ENCODE data around the gene C18orf54. TPM values are rescaled to one million over a fixed set of nuclear protein-coding genes. Genes with fewer than 3 reads are reported as not detected.

The C18orf54 gene
- total RNA-seq, 4 donors from 2014 or later, result 0.37 to 5.1 (median 1.9) TPM

DNA sequence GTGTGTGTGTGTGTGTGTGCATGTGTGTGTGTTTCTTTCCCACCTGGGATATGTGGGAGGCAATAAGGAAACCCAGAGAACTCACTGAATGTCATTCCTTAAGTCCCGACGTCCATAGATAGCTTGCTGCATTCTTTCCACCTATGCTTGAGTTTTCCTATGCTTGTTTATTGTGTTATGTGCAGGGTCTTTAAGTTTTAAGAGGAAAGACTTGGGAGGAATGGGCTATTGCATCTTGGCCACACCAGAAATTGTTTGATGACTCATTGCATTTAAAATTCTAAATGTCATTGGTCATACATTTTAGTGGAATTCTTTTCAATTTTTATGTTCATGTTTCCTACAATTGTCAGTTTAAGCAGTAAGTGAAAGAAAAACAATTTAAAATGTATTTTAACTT, 33.7 kb upstream of the C18orf54 start:
- no peak overlapping the region for H3K4me3 ChIP-seq
- in situ Hi-C loops (cut with MboI; ENCODE audit: low pct_ligation_motif_present in 1 of 4, low pct_unique_long_range_greater_than_20kb in 1 of 4, low sequenced_read_pairs in 3 of 4) (no loop called here), intact Hi-C loops (cut with DNase I; ENCODE audit: low total_unique reads) (no loop called here)
- DNase-seq, result no peak
- H3K4me1 ChIP-seq, result no peaks in the 10 kb centered on the region
- no peaks in the 10 kb centered on the region for H3K9me3 ChIP-seq
- 78% methylated on average over 2 of the region's 2 CpGs; no CpG with 5 or more reads in 1 of the 2 donors for WGBS, 2 donors (ENCODE audit: low coverage in 1 of 2)
- H3K36me3 ChIP-seq, result no peaks in the 10 kb centered on the region
- no peak for TF ChIP-seq POLR2AphosphoS5 (IDR thresholded peaks at IDR 0.05)
- no peak for TF ChIP-seq POLR2A (IDR thresholded peaks at IDR 0.05)
- TF ChIP-seq, protein P1, sequence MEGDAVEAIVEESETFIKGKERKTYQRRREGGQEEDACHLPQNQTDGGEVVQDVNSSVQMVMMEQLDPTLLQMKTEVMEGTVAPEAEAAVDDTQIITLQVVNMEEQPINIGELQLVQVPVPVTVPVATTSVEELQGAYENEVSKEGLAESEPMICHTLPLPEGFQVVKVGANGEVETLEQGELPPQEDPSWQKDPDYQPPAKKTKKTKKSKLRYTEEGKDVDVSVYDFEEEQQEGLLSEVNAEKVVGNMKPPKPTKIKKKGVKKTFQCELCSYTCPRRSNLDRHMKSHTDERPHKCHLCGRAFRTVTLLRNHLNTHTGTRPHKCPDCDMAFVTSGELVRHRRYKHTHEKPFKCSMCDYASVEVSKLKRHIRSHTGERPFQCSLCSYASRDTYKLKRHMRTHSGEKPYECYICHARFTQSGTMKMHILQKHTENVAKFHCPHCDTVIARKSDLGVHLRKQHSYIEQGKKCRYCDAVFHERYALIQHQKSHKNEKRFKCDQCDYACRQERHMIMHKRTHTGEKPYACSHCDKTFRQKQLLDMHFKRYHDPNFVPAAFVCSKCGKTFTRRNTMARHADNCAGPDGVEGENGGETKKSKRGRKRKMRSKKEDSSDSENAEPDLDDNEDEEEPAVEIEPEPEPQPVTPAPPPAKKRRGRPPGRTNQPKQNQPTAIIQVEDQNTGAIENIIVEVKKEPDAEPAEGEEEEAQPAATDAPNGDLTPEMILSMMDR (IDR thresholded peaks at IDR 0.05), result no peak
- TF ChIP-seq EP300 (IDR thresholded peaks at IDR 0.05; ENCODE audit: low read depth), result no peak
- H3K27ac ChIP-seq, result no peak overlapping the region
- no peaks in the 10 kb centered on the region for H3K27me3 ChIP-seq

- Histone ChIP-seq H3K9me3 (no peaks in the 10 kb centered on the region), H3K4me1 (no peaks in the 10 kb centered on the region), H3K4me3 (no peak overlapping the region), H3K36me3 (no peaks in the 10 kb centered on the region), H3K27ac (no peak overlapping the region), H3K27me3 (no peaks in the 10 kb centered on the region)
- intact Hi-C loops (cut with DNase I; ENCODE audit: low total_unique reads), result no loop called here
- 71 to 77% methylated on average over 4 of the region's 4 CpGs for WGBS, 2 donors (ENCODE audit: low coverage in 1 of 2)
- in situ Hi-C loops (cut with MboI; ENCODE audit: low pct_ligation_motif_present in 1 of 4, low pct_unique_long_range_greater_than_20kb in 1 of 4, low sequenced_read_pairs in 3 of 4), result loop anchor here in 1 of 4 donors (25.0 kb wide), 1 partner anchor 109 kb away; no protein-coding TSS in a partner anchor
- TF ChIP-seq, protein P1 (IDR thresholded peaks at IDR 0.05), result no peak
- no peak for TF ChIP-seq POLR2A (IDR thresholded peaks at IDR 0.05)
- no peak for TF ChIP-seq POLR2AphosphoS5 (IDR thresholded peaks at IDR 0.05)
- TF ChIP-seq EP300 (IDR thresholded peaks at IDR 0.05; ENCODE audit: low read depth), result no peak
- no peak for DNase-seq
Measured at GRCh38 chr18:54327818-54328217, 29.9 kb upstream of the C18orf54 start.

GRCh38 chr18:54329787-54330186, 27.9 kb upstream of the C18orf54 start:
- no peak for TF ChIP-seq EP300 (IDR thresholded peaks at IDR 0.05; ENCODE audit: low read depth)
- TF ChIP-seq POLR2AphosphoS5 (IDR thresholded peaks at IDR 0.05), result no peak
- TF ChIP-seq, protein P1 (IDR thresholded peaks at IDR 0.05), result no peak
- no peak for TF ChIP-seq POLR2A (IDR thresholded peaks at IDR 0.05)
- Histone ChIP-seq H3K4me3 (no peak overlapping the region), H3K9me3 (no peaks in the 10 kb centered on the region), H3K27ac (no peak overlapping the region), H3K4me1 (no peaks in the 10 kb centered on the region), H3K27me3 (no peaks in the 10 kb centered on the region), H3K36me3 (no peaks in the 10 kb centered on the region)
- DNase-seq, result no peak
- intact Hi-C loops (cut with DNase I; ENCODE audit: low total_unique reads), result no loop called here
- in situ Hi-C loops (cut with MboI; ENCODE audit: low pct_ligation_motif_present in 1 of 4, low pct_unique_long_range_greater_than_20kb in 1 of 4, low sequenced_read_pairs in 3 of 4), result loop anchor here in 1 of 4 donors (25.0 kb wide), 1 partner anchor 108 kb away; no protein-coding TSS in a partner anchor

DNA sequence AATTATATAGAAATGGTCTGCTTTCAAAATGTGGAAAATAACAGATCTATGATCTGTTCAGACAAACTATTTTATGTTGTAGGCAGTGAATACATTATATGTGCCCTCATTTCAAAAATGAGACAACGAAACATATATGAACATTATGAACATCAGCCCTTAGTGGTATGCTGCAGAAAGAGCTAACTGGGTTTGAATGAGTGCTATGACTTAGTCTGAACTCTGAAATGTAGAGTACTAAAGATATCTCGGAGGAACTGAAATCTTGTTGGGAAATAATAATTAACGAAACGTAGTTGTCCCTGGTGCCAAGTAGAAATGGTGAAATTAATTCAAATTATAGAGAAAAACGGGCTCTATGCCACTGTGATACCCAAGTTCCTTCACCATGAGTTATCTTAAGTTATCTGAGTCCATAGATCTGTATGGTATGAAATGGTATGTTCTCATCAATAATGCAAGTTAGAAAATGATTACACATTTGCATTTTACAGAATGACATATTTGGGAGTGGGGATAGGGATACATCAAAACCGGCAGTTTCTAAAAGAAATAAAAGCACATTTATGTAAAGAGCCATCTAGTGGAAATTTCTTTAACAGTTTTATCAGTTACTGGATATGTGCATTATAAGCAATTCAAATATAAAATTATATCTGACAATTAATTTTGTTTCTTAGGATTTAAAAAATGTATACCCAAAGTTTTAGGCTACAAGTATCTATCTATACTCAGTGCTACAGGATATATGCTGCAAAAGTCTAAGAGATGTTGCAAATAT, 26.7 kb upstream of the C18orf54 start:
- Histone ChIP-seq H3K9me3 (no peaks in the 10 kb centered on the region), H3K4me3 (no peak overlapping the region), H3K36me3 (no peaks in the 10 kb centered on the region), H3K27ac (no peak overlapping the region), H3K4me1 (no peaks in the 10 kb centered on the region), H3K27me3 (no peaks in the 10 kb centered on the region)
- in situ Hi-C loops (cut with MboI; ENCODE audit: low pct_ligation_motif_present in 1 of 4, low pct_unique_long_range_greater_than_20kb in 1 of 4, low sequenced_read_pairs in 3 of 4) (loop anchor here in 1 of 4 donors (25.0 kb wide), 1 partner anchor 106 kb away; no protein-coding TSS in a partner anchor), intact Hi-C loops (cut with DNase I; ENCODE audit: low total_unique reads) (no loop called here)
- TF ChIP-seq POLR2A (IDR thresholded peaks at IDR 0.05), result no peak
- TF ChIP-seq, protein P1 (IDR thresholded peaks at IDR 0.05), result peak in 1 of 5 experiments; percentile 3
- no peak for DNase-seq
- 61 to 66% methylated on average over 6 of the region's 6 CpGs for whole genome bisulfite sequencing, 2 donors (ENCODE audit: low coverage in 1 of 2)
